Measurements from ENCODE around the gene HSDL2. TPM values are rescaled to one million over a fixed set of nuclear protein-coding genes. Genes with fewer than 3 reads are reported as not detected.
A peak's percentile ranks its signal among the peaks of the same experiment; 100 is the strongest.

HSDL2 gene
- total and polyA plus RNA-seq, 2 experiments from 2014 or later, result 35.8 to 39.2 TPM

- no peaks in the 10 kb centered on the region for H3K27me3 ChIP-seq (replicated peaks; ENCODE audit: insufficient read depth)
- H2AFZ ChIP-seq, result no peak overlapping the region
- H3K79me2 ChIP-seq (ENCODE audit: insufficient read depth), result no peaks in the 10 kb centered on the region
- DNase-seq, result peak; percentile 93
- H3K27ac ChIP-seq, result peak overlapping the region; percentile 61
- no peaks in the 10 kb centered on the region for H3K36me3 ChIP-seq (ENCODE audit: low read depth)
- H3K9me3 ChIP-seq (ENCODE audit: low read depth), result no peaks in the 10 kb centered on the region
- H3F3A ChIP-seq (ENCODE audit: insufficient read depth), result peaks cover 47% of the 10 kb centered on the region
- WGBS, 2 experiments (ENCODE audit: low coverage in 1 of 2, low lambda C conversion rate in 2 of 2, missing lambda C conversion rate in 2 of 2), result 0% methylated on average over 3 of the region's 3 CpGs
- no peaks in the 10 kb centered on the region for H4K20me1 ChIP-seq (ENCODE audit: insufficient read depth)
- H3K9ac ChIP-seq, result peak overlapping the region; percentile 17; the same call in 1 of the 2 replicates
- no peak for TF ChIP-seq EZH2phosphoT487 (IDR thresholded peaks at IDR 0.05; ENCODE audit: insufficient read depth, low read depth)
- no peak for TF ChIP-seq EZH2 (IDR thresholded peaks at IDR 0.05; ENCODE audit: insufficient read depth, poor library complexity, severe bottlenecking)
- H3K4me1 ChIP-seq (ENCODE audit: insufficient read depth), result peaks cover 34% of the 10 kb centered on the region
- no peaks in the 10 kb centered on the region for H3K9me2 ChIP-seq (ENCODE audit: insufficient read depth)
- in situ Hi-C loops (cut with MboI), result no loop called here
- no peak overlapping the region for H3K4me3 ChIP-seq
- H3K4me2 ChIP-seq (ENCODE audit: unreplicated experiment), result peak overlapping the region; percentile 58
Observed at GRCh38 chr9:112338561-112338960, 41.3 kb upstream of the HSDL2 start.

- 95 to 97% methylated on average over 3 of the region's 3 CpGs for WGBS, 2 experiments (ENCODE audit: low coverage in 1 of 2, low lambda C conversion rate in 2 of 2, missing lambda C conversion rate in 2 of 2)
- H3K9me2 ChIP-seq (ENCODE audit: insufficient read depth), result no peaks in the 10 kb centered on the region
- H3K27me3 ChIP-seq (replicated peaks; ENCODE audit: insufficient read depth), result no peaks in the 10 kb centered on the region
- no peak overlapping the region for H2AFZ ChIP-seq
- H3K36me3 ChIP-seq (ENCODE audit: low read depth), result no peaks in the 10 kb centered on the region
- no peak for DNase-seq
- H3K79me2 ChIP-seq (ENCODE audit: insufficient read depth), result no peaks in the 10 kb centered on the region
- H3F3A ChIP-seq (ENCODE audit: insufficient read depth), result peaks cover 37% of the 10 kb centered on the region
- no peak overlapping the region for H3K4me2 ChIP-seq (ENCODE audit: unreplicated experiment)
- H3K9me3 ChIP-seq (ENCODE audit: low read depth), result no peaks in the 10 kb centered on the region
- H3K4me1 ChIP-seq (ENCODE audit: insufficient read depth), result peaks cover 28% of the 10 kb centered on the region
- H3K27ac ChIP-seq, result no peak overlapping the region
- no peak overlapping the region for H3K9ac ChIP-seq
- no peak overlapping the region for H3K4me3 ChIP-seq
- TF ChIP-seq EZH2 (IDR thresholded peaks at IDR 0.05; ENCODE audit: insufficient read depth, poor library complexity, severe bottlenecking) (no peak), EZH2phosphoT487 (IDR thresholded peaks at IDR 0.05; ENCODE audit: insufficient read depth, low read depth) (no peak)
- in situ Hi-C loops (cut with MboI), result no loop called here
- no peaks in the 10 kb centered on the region for H4K20me1 ChIP-seq (ENCODE audit: insufficient read depth)
Observed at GRCh38 chr9:112339886-112340285, 40.0 kb upstream of the HSDL2 start.

- TF ChIP-seq EZH2phosphoT487 (IDR thresholded peaks at IDR 0.05; ENCODE audit: insufficient read depth, low read depth) (no peak), EZH2 (IDR thresholded peaks at IDR 0.05; ENCODE audit: insufficient read depth, poor library complexity, severe bottlenecking) (no peak)
- Histone ChIP-seq H3K9me2 (ENCODE audit: insufficient read depth) (no peaks in the 10 kb centered on the region), H2AFZ (peak overlapping the region; percentile 69), H3K27me3 (replicated peaks; ENCODE audit: insufficient read depth) (no peaks in the 10 kb centered on the region), H3K79me2 (ENCODE audit: insufficient read depth) (no peaks in the 10 kb centered on the region), H3K27ac (peak overlapping the region; percentile 36), H3K36me3 (ENCODE audit: low read depth) (no peaks in the 10 kb centered on the region), H3K9ac (no peak overlapping the region), H3F3A (ENCODE audit: insufficient read depth) (peaks cover 37% of the 10 kb centered on the region), H3K9me3 (ENCODE audit: low read depth) (no peaks in the 10 kb centered on the region), H3K4me3 (no peak overlapping the region), H3K4me2 (ENCODE audit: unreplicated experiment) (peak overlapping the region; percentile 43), H3K4me1 (ENCODE audit: insufficient read depth) (peaks cover 28% of the 10 kb centered on the region), H4K20me1 (ENCODE audit: insufficient read depth) (no peaks in the 10 kb centered on the region)
- peak; percentile 55 for DNase-seq
- in situ Hi-C loops (cut with MboI), result no loop called here
Observed at GRCh38 chr9:112341730-112342129, 38.2 kb upstream of the HSDL2 start.

- Histone ChIP-seq H3F3A (ENCODE audit: insufficient read depth) (no peaks in the 10 kb centered on the region), H3K9me3 (ENCODE audit: low read depth) (no peaks in the 10 kb centered on the region), H3K36me3 (ENCODE audit: low read depth) (no peaks in the 10 kb centered on the region), H2AFZ (peak overlapping the region; percentile 99), H3K9ac (peak overlapping the region; percentile 79), H3K27me3 (replicated peaks; ENCODE audit: insufficient read depth) (no peaks in the 10 kb centered on the region), H3K4me3 (peak overlapping the region; percentile 80), H3K79me2 (ENCODE audit: insufficient read depth) (no peaks in the 10 kb centered on the region), H3K9me2 (ENCODE audit: insufficient read depth) (no peaks in the 10 kb centered on the region), H4K20me1 (ENCODE audit: insufficient read depth) (no peaks in the 10 kb centered on the region), H3K4me1 (ENCODE audit: insufficient read depth) (0 out of 2 replicates have a peak, but pooled peaks cover 4% of the 10 kb centered on the region), H3K27ac (0 out of 2 replicates have a peak overlapping the region, but pooled peaks have one; percentile 10), H3K4me2 (ENCODE audit: unreplicated experiment) (peak overlapping the region; percentile 98)
- peak; percentile 87 for DNase-seq
- in situ Hi-C loops (cut with MboI), result no loop called here
- TF ChIP-seq EZH2phosphoT487 (IDR thresholded peaks at IDR 0.05; ENCODE audit: insufficient read depth, low read depth) (no peak), EZH2 (IDR thresholded peaks at IDR 0.05; ENCODE audit: insufficient read depth, poor library complexity, severe bottlenecking) (no peak)
- 22 to 23% methylated on average over 19 of the region's 19 CpGs for WGBS, 2 experiments (ENCODE audit: low coverage in 1 of 2, low lambda C conversion rate in 2 of 2, missing lambda C conversion rate in 2 of 2)
Observed at GRCh38 chr9:112348257-112349007, 31.5 kb upstream of the HSDL2 start.

Measured in GM23248 (cell line).